Measurements from ENCODE around the gene OMP. TPM values are rescaled to one million over a fixed set of nuclear protein-coding genes. Genes with fewer than 3 reads are reported as not detected.

The OMP gene
- total RNA-seq, 1 donor from 2014 or later: not detected

- peaks cover 17% of the 10 kb centered on the region for H3K27me3 Mint-ChIP-seq (ENCODE audit: insufficient read depth)
- H3K9me3 Mint-ChIP-seq: no peaks in the 10 kb centered on the region
- intact Hi-C loops (cut with micrococcal nuclease): no loop called here
- no peak overlapping the region for H3K4me3 Mint-ChIP-seq
- H3K27ac Mint-ChIP-seq: no peak overlapping the region
- no peaks in the 10 kb centered on the region for H3K36me3 Mint-ChIP-seq (ENCODE audit: low read depth)
- no peak for DNase-seq (ENCODE audit: low spot score)
- peaks cover 11% of the 10 kb centered on the region for H3K4me1 Mint-ChIP-seq (ENCODE audit: low read depth)
Observed at GRCh38 chr11:77138106-77138649, 35.5 kb downstream of the OMP start.

- no peak for DNase-seq (ENCODE audit: low spot score)
- peaks cover 14% of the 10 kb centered on the region for H3K4me1 Mint-ChIP-seq (ENCODE audit: low read depth)
- H3K27ac Mint-ChIP-seq: no peak overlapping the region
- H3K4me3 Mint-ChIP-seq: no peak overlapping the region
- H3K9me3 Mint-ChIP-seq: no peaks in the 10 kb centered on the region
- H3K27me3 Mint-ChIP-seq (ENCODE audit: insufficient read depth): peaks cover 20% of the 10 kb centered on the region
- intact Hi-C loops (cut with micrococcal nuclease): no loop called here
- H3K36me3 Mint-ChIP-seq (ENCODE audit: low read depth): no peaks in the 10 kb centered on the region
Observed at GRCh38 chr11:77139201-77139600, 36.6 kb downstream of the OMP start.

GRCh38 chr11:77140231-77140851, 37.7 kb downstream of the OMP start:
- Mint-ChIP-seq H3K4me1 (ENCODE audit: low read depth) (peaks cover 14% of the 10 kb centered on the region), H3K9me3 (no peaks in the 10 kb centered on the region), H3K36me3 (ENCODE audit: low read depth) (no peaks in the 10 kb centered on the region), H3K27me3 (ENCODE audit: insufficient read depth) (peaks cover 20% of the 10 kb centered on the region), H3K27ac (no peak overlapping the region), H3K4me3 (no peak overlapping the region)
- DNase-seq (ENCODE audit: low spot score): no peak
- intact Hi-C loops (cut with micrococcal nuclease): no loop called here

- H3K27me3 Mint-ChIP-seq (ENCODE audit: insufficient read depth): peaks cover 18% of the 10 kb centered on the region
- no peaks in the 10 kb centered on the region for H3K36me3 Mint-ChIP-seq (ENCODE audit: low read depth)
- no peaks in the 10 kb centered on the region for H3K9me3 Mint-ChIP-seq
- no peak overlapping the region for H3K4me3 Mint-ChIP-seq
- H3K4me1 Mint-ChIP-seq (ENCODE audit: low read depth): peaks cover 14% of the 10 kb centered on the region
- H3K27ac Mint-ChIP-seq: no peak overlapping the region
- intact Hi-C loops (cut with micrococcal nuclease): no loop called here
- no peak for DNase-seq (ENCODE audit: low spot score)
Observed at GRCh38 chr11:77141034-77141433, 38.4 kb downstream of the OMP start.

- no peak overlapping the region for H3K27ac Mint-ChIP-seq
- peaks cover 18% of the 10 kb centered on the region for H3K27me3 Mint-ChIP-seq (ENCODE audit: insufficient read depth)
- H3K4me3 Mint-ChIP-seq: no peak overlapping the region
- H3K36me3 Mint-ChIP-seq (ENCODE audit: low read depth): no peaks in the 10 kb centered on the region
- no peaks in the 10 kb centered on the region for H3K9me3 Mint-ChIP-seq
- intact Hi-C loops (cut with micrococcal nuclease): no loop called here
- DNase-seq (ENCODE audit: low spot score): no peak
- peaks cover 14% of the 10 kb centered on the region for H3K4me1 Mint-ChIP-seq (ENCODE audit: low read depth)
Observed at GRCh38 chr11:77141475-77141874, 38.8 kb downstream of the OMP start.

GRCh38 chr11:77142091-77142975, 39.7 kb downstream of the OMP start:
- H3K27me3 Mint-ChIP-seq (ENCODE audit: insufficient read depth): peaks cover 12% of the 10 kb centered on the region
- H3K27ac Mint-ChIP-seq: no peak overlapping the region

GRCh38 chr11:77143405-77144020, 40.9 kb downstream of the OMP start:
- Mint-ChIP-seq H3K9me3 (no peaks in the 10 kb centered on the region), H3K4me1 (ENCODE audit: low read depth) (peaks cover 20% of the 10 kb centered on the region), H3K36me3 (ENCODE audit: low read depth) (no peaks in the 10 kb centered on the region), H3K27ac (no peak overlapping the region), H3K27me3 (ENCODE audit: insufficient read depth) (peaks cover 14% of the 10 kb centered on the region), H3K4me3 (no peak overlapping the region)
- DNase-seq (ENCODE audit: low spot score): no peak
- intact Hi-C loops (cut with micrococcal nuclease): no loop called here

More at GRCh38 chr11:77142091-77142975, 39.7 kb downstream of the OMP start:
- DNase-seq (ENCODE audit: low spot score): no peak
- H3K9me3 Mint-ChIP-seq: no peaks in the 10 kb centered on the region
- intact Hi-C loops (cut with micrococcal nuclease): no loop called here
- H3K36me3 Mint-ChIP-seq (ENCODE audit: low read depth): no peaks in the 10 kb centered on the region
- peaks cover 14% of the 10 kb centered on the region for H3K4me1 Mint-ChIP-seq (ENCODE audit: low read depth)
- H3K4me3 Mint-ChIP-seq: no peak overlapping the region

- no peaks in the 10 kb centered on the region for H3K9me3 Mint-ChIP-seq
- no peak for DNase-seq (ENCODE audit: low spot score)
- H3K27me3 Mint-ChIP-seq (ENCODE audit: insufficient read depth): peaks cover 6% of the 10 kb centered on the region
- no peak overlapping the region for H3K4me3 Mint-ChIP-seq
- intact Hi-C loops (cut with micrococcal nuclease): no loop called here
- H3K4me1 Mint-ChIP-seq (ENCODE audit: low read depth): peaks cover 20% of the 10 kb centered on the region
- no peak overlapping the region for H3K27ac Mint-ChIP-seq
- no peaks in the 10 kb centered on the region for H3K36me3 Mint-ChIP-seq (ENCODE audit: low read depth)
Observed at GRCh38 chr11:77144196-77144856, 41.7 kb downstream of the OMP start.

GRCh38 chr11:77144857-77145428, 42.3 kb downstream of the OMP start:
- peaks cover 6% of the 10 kb centered on the region for H3K27me3 Mint-ChIP-seq (ENCODE audit: insufficient read depth)
- H3K9me3 Mint-ChIP-seq: no peaks in the 10 kb centered on the region
- no peak overlapping the region for H3K4me3 Mint-ChIP-seq
- no peaks in the 10 kb centered on the region for H3K36me3 Mint-ChIP-seq (ENCODE audit: low read depth)
- no peak for DNase-seq (ENCODE audit: low spot score)
- peaks cover 20% of the 10 kb centered on the region for H3K4me1 Mint-ChIP-seq (ENCODE audit: low read depth)
- intact Hi-C loops (cut with micrococcal nuclease): no loop called here
- H3K27ac Mint-ChIP-seq: no peak overlapping the region

- no peak overlapping the region for H3K4me3 Mint-ChIP-seq
- peaks cover 22% of the 10 kb centered on the region for H3K4me1 Mint-ChIP-seq (ENCODE audit: low read depth)
- H3K27ac Mint-ChIP-seq: no peak overlapping the region
- peaks cover 6% of the 10 kb centered on the region for H3K27me3 Mint-ChIP-seq (ENCODE audit: insufficient read depth)
- H3K9me3 Mint-ChIP-seq: no peaks in the 10 kb centered on the region
- no peak for DNase-seq (ENCODE audit: low spot score)
- intact Hi-C loops (cut with micrococcal nuclease): no loop called here
- no peaks in the 10 kb centered on the region for H3K36me3 Mint-ChIP-seq (ENCODE audit: low read depth)
Observed at GRCh38 chr11:77146261-77147035, 43.8 kb downstream of the OMP start.

- H3K4me1 Mint-ChIP-seq (ENCODE audit: low read depth): peaks cover 24% of the 10 kb centered on the region
- H3K36me3 Mint-ChIP-seq (ENCODE audit: low read depth): no peaks in the 10 kb centered on the region
- H3K9me3 Mint-ChIP-seq: no peaks in the 10 kb centered on the region
- intact Hi-C loops (cut with micrococcal nuclease): no loop called here
- no peak overlapping the region for H3K27ac Mint-ChIP-seq
- DNase-seq (ENCODE audit: low spot score): no peak
- no peak overlapping the region for H3K4me3 Mint-ChIP-seq
- H3K27me3 Mint-ChIP-seq (ENCODE audit: insufficient read depth): peaks cover 6% of the 10 kb centered on the region
Observed at GRCh38 chr11:77147036-77147315, 44.3 kb downstream of the OMP start.
